GM18507 (cell line): ENCODE measurements around the gene APH1A.
"Not testable (repeated sequence)": the region's sequence is repeated elsewhere in the genome, so short reads cannot be mapped to it uniquely, and the experiment has no call there.

ENCODE experiments used
- DNase-seq: peaks from one replicate; pipeline ENCODE4 v3.0.0; 2011; ENCODE audit warnings: low read depth; ENCODE audit not compliant: insufficient read length; ENCODE audit errors: extremely low spot score
- FAIRE-seq: peaks from 2 replicates; lab custom pipeline; 2011; peaks lifted over from hg19 to GRCh38; lab: Jason Lieb, UNC

APH1A gene

DNA sequence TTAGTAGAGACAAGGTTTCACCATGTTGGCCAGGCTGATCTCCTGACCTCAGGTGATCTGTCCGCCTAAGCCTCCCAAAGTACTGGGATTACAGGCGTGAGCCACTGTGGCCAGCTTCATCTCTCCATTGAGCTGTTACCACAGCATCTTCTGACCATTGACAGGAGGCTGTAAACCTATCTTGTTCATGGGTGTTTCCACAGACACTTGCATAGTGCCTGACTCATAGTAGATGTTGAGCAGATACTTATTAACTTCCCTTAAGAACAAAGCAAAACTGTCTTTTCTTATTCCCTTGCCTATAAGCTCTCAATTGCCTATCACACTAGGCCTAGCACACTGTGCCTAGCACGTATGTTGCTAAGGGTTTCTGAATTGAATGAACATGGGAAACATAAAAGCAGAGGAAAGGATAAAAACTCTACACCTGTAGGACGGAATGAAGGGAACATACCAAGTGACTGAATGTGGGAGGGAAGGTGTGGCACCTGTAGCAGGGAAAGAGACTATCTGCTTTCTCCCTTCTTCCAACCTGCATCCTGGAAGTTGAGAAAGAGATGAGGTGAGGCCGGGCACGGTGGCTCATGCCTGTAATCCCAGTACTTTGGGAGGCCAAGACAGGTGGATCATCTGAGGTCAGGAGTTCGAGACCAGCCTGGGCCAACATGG lies 2.6 kb upstream of the APH1A start:
- FAIRE-seq (no peak), DNase-seq (no peak)

DNA sequence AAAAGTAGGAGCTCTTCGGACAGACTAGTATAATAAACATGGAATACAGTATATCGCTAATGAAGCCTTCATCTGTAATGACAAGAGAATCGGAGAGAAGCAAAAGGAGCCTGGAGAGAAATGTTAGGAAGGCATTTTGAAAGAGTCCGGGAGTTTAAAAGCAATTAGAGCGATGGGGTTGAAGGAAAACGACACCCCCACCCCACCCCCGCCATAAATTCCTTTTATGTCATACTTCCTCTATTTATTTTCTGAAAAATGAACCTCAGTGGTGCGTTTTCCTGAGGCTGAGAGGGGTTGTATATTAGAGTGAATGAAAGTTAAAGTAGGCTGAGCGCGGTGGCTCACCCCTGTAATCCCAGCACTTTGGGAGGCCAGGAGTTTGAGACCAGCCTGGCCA lies 635 bp upstream of the APH1A start:
- no peak for DNase-seq
- FAIRE-seq = no peak

DNA sequence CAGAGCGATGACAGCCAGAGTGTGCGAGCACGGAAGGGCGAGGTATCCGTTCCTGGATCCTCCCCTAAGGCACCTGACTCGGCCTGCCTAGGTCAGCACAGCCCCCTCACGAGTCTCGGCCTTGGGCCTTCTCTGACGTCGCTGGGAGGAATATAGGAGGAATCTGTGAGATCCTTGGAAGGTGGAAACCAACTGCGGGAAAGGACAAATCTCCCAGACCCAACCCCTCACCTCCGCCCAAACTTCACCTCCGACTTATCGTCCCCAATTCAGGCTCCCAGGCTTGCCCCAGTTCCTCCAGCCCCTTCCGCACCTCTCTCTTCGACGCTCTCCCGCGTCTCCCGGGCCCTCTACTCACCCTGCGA lies 494 bp downstream of the APH1A start:
- peak; percentile 9 for FAIRE-seq
- DNase-seq = no peak

DNA sequence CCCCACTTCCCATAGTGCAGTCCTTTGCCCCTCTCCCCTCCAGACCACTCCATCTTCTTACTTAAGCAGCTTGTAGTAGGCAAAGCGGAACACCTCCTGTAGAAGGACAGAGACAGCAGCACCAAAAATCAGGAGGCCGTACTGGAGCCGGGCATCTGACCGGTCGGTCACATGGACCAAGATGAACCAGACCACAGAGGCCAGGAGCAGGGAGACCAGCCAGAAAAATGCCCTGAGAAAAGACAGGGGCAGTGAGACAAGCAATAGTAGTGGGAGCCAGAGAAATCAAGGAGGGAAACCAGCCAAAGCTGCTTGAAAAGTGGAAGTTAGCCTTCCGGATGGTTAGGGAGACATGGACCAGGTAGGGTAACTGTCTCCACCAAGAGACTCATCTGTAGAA lies 920 bp downstream of the APH1A start:
- no peak for DNase-seq
- FAIRE-seq = no peak

DNA sequence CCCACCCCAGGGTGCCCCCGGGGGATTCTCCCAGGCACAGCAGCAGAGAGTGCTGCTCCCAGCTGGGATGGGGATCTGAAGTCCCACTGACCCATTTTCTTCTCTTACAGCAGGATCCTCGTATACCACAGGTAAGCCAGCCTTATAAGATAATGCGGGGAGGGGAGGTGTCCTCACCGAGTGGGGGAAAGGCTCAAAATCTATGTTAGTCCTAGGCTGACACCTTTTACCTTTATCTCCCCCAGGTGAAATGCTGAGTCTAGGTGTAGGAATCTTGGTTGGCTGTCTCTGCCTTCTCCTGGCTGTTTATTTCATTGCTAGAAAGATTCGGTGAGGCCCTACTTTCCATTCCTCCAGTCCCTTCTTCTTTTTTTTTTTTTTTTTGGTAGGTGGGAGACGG lies 5.3 kb downstream of the APH1A start:
- FAIRE-seq = no peak

DNA sequence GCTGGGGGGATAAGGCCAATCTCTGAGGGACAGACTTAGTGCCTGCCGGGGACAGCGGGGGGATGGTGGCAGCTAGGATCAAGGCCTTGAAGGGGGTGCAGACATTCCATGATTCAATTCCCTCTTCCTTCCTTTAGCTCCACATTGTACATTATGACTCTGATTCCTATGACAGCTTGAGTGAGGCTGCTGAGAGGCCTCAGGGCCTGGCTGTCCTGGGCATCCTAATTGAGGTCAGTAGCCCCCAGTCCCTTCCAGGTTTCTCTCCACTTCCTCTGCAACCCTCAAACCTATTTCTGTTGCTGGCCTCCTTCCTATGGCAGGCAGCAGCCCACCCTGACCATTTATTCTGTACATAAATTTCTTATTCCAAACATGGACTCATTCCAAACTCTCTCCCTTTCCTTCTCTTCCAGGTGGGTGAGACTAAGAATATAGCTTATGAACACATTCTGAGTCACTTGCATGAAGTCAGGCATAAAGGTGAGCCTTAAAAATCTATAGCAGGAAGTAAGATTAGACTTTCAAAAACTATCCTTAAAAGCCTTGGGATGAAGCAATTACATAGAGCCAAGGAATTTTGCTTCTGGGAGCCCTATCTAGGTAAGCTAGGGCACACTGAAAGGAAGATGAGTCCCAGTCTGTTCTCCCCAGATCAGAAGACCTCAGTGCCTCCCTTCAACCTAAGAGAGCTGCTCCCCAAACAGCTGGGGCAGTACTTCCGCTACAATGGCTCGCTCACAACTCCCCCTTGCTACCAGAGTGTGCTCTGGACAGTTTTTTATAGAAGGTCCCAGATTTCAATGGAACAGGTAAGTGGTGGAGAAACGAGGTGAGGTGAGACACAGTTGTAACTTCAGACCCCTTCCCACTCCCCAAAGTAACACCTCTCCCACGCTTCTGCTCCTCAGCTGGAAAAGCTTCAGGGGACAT lies 6.2 kb downstream of the APH1A start:
- DNase-seq (no peak), FAIRE-seq (no peak)

More for the DNA sequence above, 5.3 kb downstream of the APH1A start:
- DNase-seq = no peak

DNA sequence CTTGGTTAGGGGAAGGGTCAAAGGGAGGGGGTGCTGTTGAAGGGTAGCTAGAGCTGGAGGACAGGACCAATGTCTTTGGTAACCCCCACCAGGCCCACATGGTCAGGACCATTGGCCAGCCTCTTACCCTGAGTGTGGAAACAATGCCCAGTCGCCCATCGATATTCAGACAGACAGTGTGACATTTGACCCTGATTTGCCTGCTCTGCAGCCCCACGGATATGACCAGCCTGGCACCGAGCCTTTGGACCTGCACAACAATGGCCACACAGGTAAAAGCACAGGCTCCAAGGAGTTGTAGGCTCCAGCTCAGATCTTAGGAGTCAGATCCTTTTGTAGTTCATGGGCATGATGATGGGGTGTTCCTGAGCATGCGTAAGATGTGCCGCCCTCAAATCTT lies 7.4 kb downstream of the APH1A start:
- no peak for FAIRE-seq
- DNase-seq = no peak

DNA sequence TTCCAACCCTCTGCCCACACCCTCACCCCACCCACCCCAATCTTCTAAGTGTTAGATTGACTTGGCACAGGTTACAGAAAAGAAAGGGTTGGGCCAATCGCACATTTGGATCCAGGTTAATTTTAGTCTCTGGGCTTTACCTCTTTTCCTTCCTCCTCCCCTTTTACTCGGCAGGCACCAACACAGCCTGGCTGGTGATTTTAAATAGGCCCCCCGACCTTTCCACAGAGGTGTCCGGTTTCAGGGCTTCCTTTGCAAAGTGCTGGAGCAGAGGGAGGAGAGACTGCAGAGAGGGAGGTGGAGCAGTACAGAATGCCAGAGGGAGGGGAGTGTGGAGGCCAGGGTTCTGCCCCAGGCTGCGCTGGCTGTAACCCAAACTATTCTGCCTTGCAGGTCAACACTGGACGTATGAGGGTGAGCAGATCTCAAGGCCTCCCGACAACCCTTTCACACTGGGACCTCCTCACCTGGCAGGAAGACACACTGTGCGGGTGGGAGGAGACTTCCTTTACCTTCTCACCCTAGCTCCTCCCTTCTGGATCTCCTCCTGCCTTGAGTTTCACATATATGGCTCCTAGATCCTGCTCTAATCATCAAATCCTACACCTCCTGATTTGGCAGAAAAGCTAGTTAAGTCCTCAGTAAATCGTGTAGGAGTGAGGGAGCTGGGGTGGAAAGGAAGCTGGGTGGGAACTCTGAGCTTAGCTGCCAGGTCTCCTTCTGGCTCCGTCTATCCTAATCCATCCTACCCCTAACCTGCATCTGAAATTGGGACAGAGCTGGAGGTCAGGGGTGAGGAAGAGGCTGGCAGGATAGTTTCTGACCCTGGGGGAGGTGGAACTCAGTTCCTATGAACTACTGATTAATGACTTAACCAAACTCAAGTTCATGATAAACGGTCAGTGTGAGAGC lies 8.8 kb downstream of the APH1A start:
- DNase-seq (no peak), FAIRE-seq (no peak)

DNA sequence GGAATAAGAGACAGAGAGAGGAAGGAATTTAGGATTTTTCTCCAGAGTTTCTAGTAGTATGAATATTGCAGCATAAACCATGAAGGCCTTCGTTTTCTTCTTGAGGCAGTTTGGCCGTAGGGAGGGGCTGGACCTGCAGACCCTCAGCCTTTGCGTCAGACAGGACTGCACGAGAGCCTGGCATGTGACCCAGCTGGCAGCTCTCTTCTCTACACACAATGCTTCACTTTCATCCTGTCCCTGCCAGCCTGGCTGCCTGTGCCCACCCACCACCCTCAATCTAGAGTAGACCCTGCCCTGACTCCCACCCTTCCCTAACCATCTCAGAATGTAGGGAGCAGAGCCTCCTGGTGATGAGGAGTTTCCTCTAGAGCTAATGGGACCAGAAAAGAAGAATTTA lies 9.6 kb downstream of the APH1A start:
- DNase-seq (no peak), FAIRE-seq (no peak)

DNA sequence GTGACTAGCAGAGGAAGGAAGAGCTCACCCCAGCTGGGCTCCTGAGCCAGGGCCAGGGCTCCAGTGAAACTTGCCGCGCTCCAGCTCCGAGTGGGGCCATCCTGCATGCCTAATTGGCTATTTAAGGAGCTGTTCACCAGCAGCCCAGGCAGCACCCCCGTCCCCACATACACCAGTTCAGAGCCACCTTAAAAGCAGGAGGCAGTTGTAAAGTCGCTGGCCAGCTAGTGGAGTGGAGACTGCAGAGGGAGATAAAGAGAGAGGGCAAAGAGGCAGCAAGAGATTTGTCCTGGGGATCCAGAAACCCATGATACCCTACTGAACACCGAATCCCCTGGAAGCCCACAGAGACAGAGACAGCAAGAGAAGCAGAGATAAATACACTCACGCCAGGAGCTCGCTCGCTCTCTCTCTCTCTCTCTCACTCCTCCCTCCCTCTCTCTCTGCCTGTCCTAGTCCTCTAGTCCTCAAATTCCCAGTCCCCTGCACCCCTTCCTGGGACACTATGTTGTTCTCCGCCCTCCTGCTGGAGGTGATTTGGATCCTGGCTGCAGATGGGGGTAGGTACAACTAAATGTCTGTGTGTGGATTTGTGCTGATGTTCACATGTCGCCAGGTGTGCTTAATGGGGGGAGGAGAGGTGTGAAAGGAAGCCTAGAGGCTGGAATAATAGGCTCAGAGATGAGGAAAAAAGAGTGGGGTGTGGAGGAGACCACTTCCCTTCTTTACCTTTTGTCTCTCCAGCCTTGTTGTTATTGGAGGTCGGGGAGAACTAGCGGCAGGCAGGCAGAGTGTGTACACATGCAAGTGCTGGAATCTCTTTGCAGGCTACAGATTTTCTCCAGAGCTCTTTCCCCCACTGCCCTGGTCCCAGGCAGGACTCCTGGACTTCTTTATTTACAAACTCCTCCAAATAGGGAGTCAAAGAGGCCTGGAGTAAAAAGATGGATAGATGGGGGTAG lies 10.9 kb downstream of the APH1A start, which contains the start of gene CA14:
Gene CA14, plus strand, starts transcription at position 151 of the 962 bp plus-strand sequence. Its CDS starts 355 bp downstream, at position 506.
- FAIRE-seq (no peak), DNase-seq (no peak)

DNA sequence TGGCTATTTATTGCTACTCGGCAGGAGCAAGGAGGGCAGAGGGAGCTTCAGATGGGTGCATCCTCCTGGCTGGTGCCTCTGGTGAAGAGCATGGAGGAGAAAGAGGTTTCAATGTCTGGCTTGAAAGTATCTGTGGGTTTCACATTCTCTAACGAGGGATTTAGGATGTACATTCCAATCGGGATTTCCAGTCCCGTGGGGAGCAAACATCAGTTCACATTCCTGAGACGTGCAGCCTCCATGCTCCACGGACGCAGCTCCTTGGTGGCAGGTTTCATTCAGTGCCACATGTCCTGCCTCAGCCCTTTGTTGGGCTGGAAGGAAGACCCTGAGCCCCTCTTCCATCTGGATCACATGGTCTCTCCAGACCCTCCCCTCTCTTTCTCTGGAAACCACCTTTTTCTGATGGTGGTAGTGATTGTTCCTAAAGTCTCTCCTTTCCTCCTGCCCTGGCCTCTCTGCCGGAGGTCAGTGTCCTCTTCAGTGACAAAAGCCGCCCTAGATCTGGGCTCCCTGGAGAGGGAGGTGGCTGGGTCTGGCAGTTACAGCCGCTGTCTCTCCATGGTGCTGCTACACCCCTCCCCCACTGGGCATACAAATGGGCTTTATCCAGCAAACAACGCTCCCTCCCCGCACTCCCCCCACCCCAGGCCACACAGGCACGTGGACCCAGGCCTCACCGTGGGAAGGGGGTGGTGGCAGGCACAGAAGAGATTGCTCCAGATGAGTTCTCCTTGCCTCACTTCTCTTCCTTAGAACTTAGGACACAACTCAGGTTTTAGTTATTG lies 12.1 kb downstream of the APH1A start:
- DNase-seq = no peak
- FAIRE-seq = no peak

DNA sequence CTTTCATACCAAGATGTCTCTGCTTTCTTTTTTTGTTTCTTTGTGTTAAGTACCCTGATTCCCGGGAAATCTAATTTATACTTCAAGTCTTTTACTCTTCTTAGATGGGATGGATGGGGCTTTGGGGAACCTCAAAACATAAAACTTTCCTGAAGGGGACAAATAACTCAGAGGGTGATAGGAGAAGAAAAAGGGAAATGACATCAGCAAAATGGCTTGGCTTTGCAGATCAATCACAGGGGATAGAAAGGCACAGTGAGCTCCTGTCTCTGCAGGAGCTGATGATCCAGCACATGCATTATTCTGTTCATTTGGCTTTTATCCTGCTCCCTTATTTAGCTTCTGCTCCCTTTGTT lies 12.6 kb downstream of the APH1A start:
- DNase-seq (no peak), FAIRE-seq (no peak)

DNA sequence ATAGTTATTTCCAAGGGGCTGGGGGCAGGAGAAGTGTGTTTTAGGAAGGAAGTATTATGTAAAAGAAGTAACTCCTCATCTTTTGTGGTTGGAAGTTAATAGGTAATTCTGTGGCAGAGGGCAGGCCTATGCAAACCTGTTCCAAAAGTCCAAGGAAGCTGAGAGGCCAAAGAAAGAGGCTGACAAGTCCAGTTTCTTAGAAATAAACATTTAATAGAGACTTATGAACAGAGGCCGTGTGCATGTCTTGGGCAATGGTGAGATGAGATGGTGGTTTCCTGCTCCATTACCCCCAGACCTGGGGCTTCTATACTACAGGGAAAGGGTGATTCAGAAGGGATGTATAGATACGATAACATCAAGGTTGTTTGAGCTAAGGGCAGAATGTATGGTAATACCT lies 18.9 kb downstream of the APH1A start:
- no peak for DNase-seq
- FAIRE-seq = peak; percentile 31

DNA sequence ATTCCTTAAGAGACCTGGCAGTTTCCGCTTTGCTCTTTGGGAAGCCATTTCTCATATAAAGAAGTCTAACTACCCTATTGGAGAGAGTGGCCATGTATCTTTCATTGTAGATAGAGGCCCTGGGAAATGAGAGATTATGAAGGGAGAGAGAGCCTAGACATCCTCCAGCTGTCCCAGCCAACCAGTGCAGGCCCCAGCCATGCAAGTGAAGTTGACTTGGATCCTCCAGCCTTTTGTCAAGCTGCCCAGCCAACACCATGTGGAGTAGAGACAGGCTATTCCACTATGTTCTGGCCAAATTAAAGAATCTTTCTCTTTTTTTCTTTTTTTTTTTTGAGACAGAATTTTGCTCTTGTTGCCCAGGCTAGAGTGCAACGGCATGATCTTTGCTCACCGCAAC lies 25.8 kb downstream of the APH1A start:
- FAIRE-seq (no peak), DNase-seq (no peak)

DNA sequence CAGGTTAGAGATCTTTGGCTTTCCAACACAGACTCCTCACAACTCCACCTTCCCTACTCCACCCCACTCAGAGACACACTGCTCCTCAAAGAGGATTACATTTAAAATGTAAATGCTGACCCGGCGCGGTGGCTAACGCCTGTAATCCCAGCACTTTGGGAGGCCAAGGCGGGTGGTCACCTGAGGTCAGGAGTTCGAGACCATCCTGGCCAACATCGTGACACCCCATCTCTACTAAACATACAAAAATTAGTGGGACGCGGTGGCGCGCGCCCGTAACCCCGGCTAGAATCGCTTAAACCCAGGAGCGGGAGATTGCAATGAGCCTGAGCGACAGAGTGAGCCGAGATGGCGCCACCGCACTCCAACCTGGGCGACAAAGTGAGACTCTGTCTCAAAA lies 31.1 kb downstream of the APH1A start:
- FAIRE-seq (no peak), DNase-seq (no peak)

DNA sequence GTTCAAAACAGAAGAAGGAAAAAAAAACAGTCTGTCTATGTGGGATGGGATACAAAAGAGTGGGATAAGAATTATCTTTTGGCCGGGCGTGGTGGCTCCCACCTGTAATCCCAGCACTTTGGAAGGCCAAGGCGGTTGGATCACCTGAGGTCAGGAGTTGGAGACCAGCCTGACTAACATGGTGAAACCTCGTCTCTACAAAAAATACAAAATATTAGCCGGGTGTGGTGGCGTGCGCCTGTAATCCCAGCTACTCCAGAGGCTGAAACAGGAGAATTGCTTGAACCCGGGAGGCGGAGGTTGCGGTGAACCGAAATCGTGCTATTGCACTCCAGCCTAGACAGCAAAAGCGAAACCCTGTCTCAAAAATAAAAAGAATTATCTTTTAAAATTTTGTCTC lies 31.6 kb downstream of the APH1A start:
- DNase-seq, FAIRE-seq: not testable (repeated sequence)

DNA sequence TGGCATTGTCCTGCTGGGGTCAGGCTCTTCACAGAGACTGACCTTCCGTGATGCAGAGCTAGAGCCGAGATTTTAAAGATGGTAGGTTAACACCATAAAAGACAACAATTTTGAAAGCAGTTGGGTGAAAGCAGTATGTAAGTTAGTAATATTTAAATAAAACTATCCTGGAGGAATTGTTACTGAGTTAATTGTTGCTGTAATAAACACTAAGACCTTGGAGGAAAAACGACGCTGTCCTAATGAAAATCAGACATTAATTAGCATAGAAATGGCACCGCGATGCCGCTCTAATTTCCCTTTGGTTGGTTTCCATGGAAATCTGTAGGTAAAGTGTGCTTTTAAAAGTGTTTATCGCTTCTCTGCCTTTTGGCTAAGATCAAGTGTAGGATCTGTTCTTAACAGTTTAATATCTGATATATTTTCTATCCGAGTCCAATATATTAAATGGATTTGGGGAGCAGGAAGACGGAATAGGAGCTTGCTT lies 32.2 kb downstream of the APH1A start:
- FAIRE-seq (no peak), DNase-seq (no peak)
